K562 (cell line): Measurements from ENCODE around the gene PLPPR2. TPM values are rescaled to one million over a fixed set of nuclear protein-coding genes. Genes with fewer than 3 reads are reported as not detected.
"Not testable (repeated sequence)": the region's sequence is repeated elsewhere in the genome, so short reads cannot be mapped to it uniquely, and the experiment has no call there.

Experiments
- ATAC-seq: fragments of 200-7000 bp; cut with Tn5 transposase; 3 replicates; pipeline ENCODE4 v1.9.1; 2020; ENCODE audit warnings: moderate library complexity
- BruUV-seq: library from RNA; stranded (reverse); fragments of 400-500 nt; replicated peaks from 2 replicates; lab custom pipeline; 2021; lab: Mats Ljungman, UMichigan
- CTCF ChIA-PET: fragments of 300-600 bp; formaldehyde crosslinking; extraction: SDS; loops from one replicate; lab custom pipeline; 2021; ENCODE audit warnings: low intra/inter-chr PET ratio; lab: Yijun Ruan, JAX
- POLR2A ChIA-PET: fragments of 300-600, 350-650 bp; sonication (Branson Sonifier 250); formaldehyde crosslinking; extraction: SDS; loops from one replicate; lab custom pipeline; 2021; ENCODE audit warnings: antibody characterized with exemption, inconsistent platforms; lab: Yijun Ruan, JAX
- DNase-seq, 4 experiments: peaks; one replicate each; pipeline versions ENCODE4 v3.0.0 to v3.0.0-alpha.2; 2011 to 2018; ENCODE audit warnings: low spot score in 3 of 4, mixed read lengths in 3 of 4; ENCODE audit errors: extremely low read depth in 1 of 4
- FAIRE-seq: peaks from 2 replicates; lab custom pipeline; 2011; peaks lifted over from hg19 to GRCh38; lab: Jason Lieb, UNC
- H2AFZ ChIP-seq: 2 replicates; pipeline ENCODE4 v1.6.0; 2011; ENCODE audit warnings: low read depth, low read length, control low read depth, inconsistent platforms
- H3K27ac ChIP-seq: fragments of 200-600 bp; 3 replicates; pipeline ENCODE4 v1.8.0; 2011; ENCODE audit warnings: low read depth, mild to moderate bottlenecking, control low read depth, inconsistent platforms, low read length, moderate library complexity, mixed read lengths; ENCODE audit errors: extremely low read depth
- H3K27me3 ChIP-seq, 2 experiments: fragments of 300-600 bp in 1 of 2; 2 replicates in 1 of 2; 3 replicates in 1 of 2; pipeline versions ENCODE4 v1.6.0 to v1.8.0; 2011; ENCODE audit warnings: inconsistent platforms in 2 of 2, low read length in 2 of 2, mild to moderate bottlenecking in 1 of 2, mixed read lengths in 1 of 2, moderate library complexity in 1 of 2; ENCODE audit not compliant: control insufficient read depth in 2 of 2, insufficient read depth in 2 of 2
- H3K36me3 ChIP-seq: fragments of 300-600 bp; 3 replicates; pipeline ENCODE4 v1.8.0; 2011; ENCODE audit warnings: mild to moderate bottlenecking, low read length, inconsistent platforms; ENCODE audit not compliant: control insufficient read depth, insufficient read depth
- H3K4me1 ChIP-seq, 2 experiments: fragments of 200-600 bp in 1 of 2; replicated peaks in 1 of 2; 2 replicates in 1 of 2; 3 replicates in 1 of 2; pipeline versions ENCODE4 v1.5.1 to v1.8.0; 2011; ENCODE audit warnings: inconsistent platforms in 2 of 2, low read length in 2 of 2, mild to moderate bottlenecking in 1 of 2, mixed read lengths in 1 of 2, moderate library complexity in 1 of 2; ENCODE audit not compliant: control insufficient read depth in 2 of 2, insufficient read depth in 2 of 2
- H3K4me2 ChIP-seq: 2 replicates; pipeline ENCODE4 v1.6.1; 2011; ENCODE audit warnings: low read length, control low read depth, inconsistent platforms, mixed read lengths; ENCODE audit not compliant: insufficient read depth
- H3K4me3 ChIP-seq: fragments of 200-600 bp; sonication (generic), shearing (Covaris generic); 2 replicates; pipeline ENCODE4 v1.5.1; 2016; ENCODE audit warnings: control low read depth, inconsistent platforms
- H3K79me2 ChIP-seq: fragments of 200-600 bp; 3 replicates; pipeline ENCODE4 v1.8.0; 2011; ENCODE audit warnings: low read length, inconsistent platforms; ENCODE audit not compliant: control insufficient read depth, insufficient read depth
- H3K9ac ChIP-seq, 2 experiments: 2 replicates each; pipeline versions ENCODE4 v1.6.0 to v1.6.1; 2011; ENCODE audit warnings: low read depth in 2 of 2, low read length in 2 of 2, control low read depth in 1 of 2, inconsistent platforms in 1 of 2, mild to moderate bottlenecking in 1 of 2, mixed read lengths in 1 of 2; ENCODE audit not compliant: insufficient read depth in 1 of 2
- H3K9me1 ChIP-seq: one replicate; pipeline ENCODE4 v1.6.0; 2011; ENCODE audit warnings: inconsistent platforms, mild to moderate bottlenecking, low read length, moderate library complexity; ENCODE audit not compliant: control insufficient read depth, insufficient read depth
- H3K9me3 ChIP-seq: replicated peaks from 2 replicates; pipeline ENCODE4 v1.5.1; 2011; ENCODE audit warnings: low read depth, low read length, inconsistent platforms; ENCODE audit not compliant: control insufficient read depth, insufficient read depth
- H4K20me1 ChIP-seq: replicated peaks from 2 replicates; pipeline ENCODE4 v1.6.1; 2011; ENCODE audit warnings: low read length, inconsistent platforms, mixed read lengths; ENCODE audit not compliant: control insufficient read depth, insufficient read depth
- BCOR ChIP-seq: fragments of 450-650 bp; IDR thresholded peaks from 2 replicates; pipeline ENCODE4 v1.6.1; 2016
- EGR1 ChIP-seq: fragments of 450-650 bp; conservative IDR thresholded peaks from 2 replicates; pipeline ENCODE4 v1.6.1; 2017; ENCODE audit warnings: mild to moderate bottlenecking
- RBM25 ChIP-seq: fragments of 200-400 bp; formaldehyde crosslinking; IDR thresholded peaks from 2 replicates; pipeline ENCODE4 v1.6.1; 2018; ENCODE audit warnings: low read length, low read depth, moderate library complexity; ENCODE audit not compliant: severe bottlenecking
- SPI1 ChIP-seq: IDR thresholded peaks from 2 replicates; pipeline ENCODE4 v1.6.1; 2011; ENCODE audit warnings: low read depth, low read length, control low read depth, borderline replicate concordance
- ZFP36 ChIP-seq: fragments of 150-350 bp; IDR thresholded peaks from 2 replicates; pipeline ENCODE4 v1.6.1; 2018; ENCODE audit warnings: low read length, low read depth; ENCODE audit not compliant: partially characterized antibody
- WGBS: fragments of 100-300 bp; shearing (Covaris generic); methylation state at CpG from one replicate; pipeline ENCODE4 v1.1.6; 2016; ENCODE audit warnings: low coverage, mixed read lengths; ENCODE audit not compliant: insufficient coverage; ENCODE audit errors: missing lambda C conversion rate; 5-methylcytosine and 5-hydroxymethylcytosine counted together
- in situ Hi-C: fragments of 300-500 bp; cut with MboI; formaldehyde crosslinking; loops from 4 replicates; pipeline ENCODE4 v1.15.0; 2018; ENCODE audit warnings: inconsistent platforms, mixed read lengths
- intact Hi-C: fragments of 100-400 bp; cut with micrococcal nuclease; formaldehyde crosslinking; loops from 2 replicates; pipeline ENCODE4 v1.14.2; 2022
- polyA plus RNA-seq, 8 experiments: library from polyadenylated mRNA; depleted of rRNA in 4 of 8; stranded (reverse) in 5 of 8; unstranded in 3 of 8; fragments of >200 nt; fragmentation: Nextera tagmentation in 2 of 8; fragmentation: Illumina TruSeq in 1 of 8; extraction: Ambion mirVana in 2 of 8; extraction: Trizol in 1 of 8; gene quantifications; 2 replicates each; pipeline versions ENCODE4 v1.2.1 to v1.2.3, GENCODE V29; 2011 to 2014; ENCODE audit warnings: inconsistent platforms in 1 of 8, missing spikeins in 1 of 8
- total RNA-seq, 7 experiments: library from RNA; depleted of rRNA in 6 of 7; stranded (reverse); fragments of >200 nt in 6 of 7; fragmentation: Illumina TruSeq in 2 of 7; extraction: Trizol in 2 of 7; gene quantifications; 2 replicates each; pipeline versions ENCODE4 v1.2.1 to v1.2.3, GENCODE V29; 2011 to 2021; ENCODE audit warnings: low replicate concordance in 1 of 7

Gene PLPPR2
- total and polyA plus RNA-seq, 9 of the 15 experiments (the other 6 are each of a cell fraction or from before 2014, with no cell fraction given), result 0.49 to 15.9 (median 3.4) TPM

DNA sequence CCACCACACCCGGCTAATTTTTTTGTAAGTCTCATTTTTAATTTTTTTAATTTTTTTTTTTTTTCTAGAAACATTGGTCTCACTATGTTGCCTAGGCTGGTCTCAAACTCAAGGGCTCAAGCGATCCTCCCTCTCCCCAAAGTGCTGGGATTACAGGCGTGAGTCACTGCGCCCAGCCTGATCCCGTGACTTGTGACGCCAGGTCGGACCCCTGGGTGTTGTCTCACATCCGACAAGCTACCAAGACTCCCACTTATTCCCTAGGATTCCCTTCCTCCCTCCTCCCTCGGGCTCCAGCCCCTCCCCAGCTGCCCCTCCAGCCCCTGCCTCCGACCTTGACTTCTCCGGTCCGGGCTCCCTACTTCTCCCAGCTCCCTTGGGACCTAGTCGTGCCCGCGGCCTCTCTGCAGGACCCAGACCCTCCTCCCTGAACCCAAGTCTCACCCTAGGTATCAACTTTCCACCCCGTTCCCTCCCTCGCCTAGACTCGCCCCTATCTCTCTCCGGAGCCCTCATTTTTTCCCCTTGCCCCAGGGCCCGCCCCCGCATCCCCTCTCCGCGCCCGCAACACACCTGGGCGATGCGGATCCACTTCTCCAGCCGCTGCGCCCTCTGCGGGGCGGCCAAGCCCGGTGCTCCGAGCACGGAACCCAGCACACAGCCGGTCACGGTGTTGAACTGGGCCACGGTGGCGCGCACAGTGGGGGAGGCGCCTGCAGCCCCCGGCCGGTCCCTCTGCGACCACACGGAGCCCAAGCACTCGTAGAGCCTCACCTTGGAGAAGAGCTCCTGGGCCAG, 50.8 kb downstream of the PLPPR2 start:
- Histone ChIP-seq H2AFZ (no peak overlapping the region), H3K4me2 (no peak overlapping the region), H3K36me3 (no peaks in the 10 kb centered on the region), H3K9ac (no peak overlapping the region; a peak in 1 of 4 replicates), H3K9me1 (no peaks in the 10 kb centered on the region), H3K79me2 (no peaks in the 10 kb centered on the region), H4K20me1 (no peaks in the 10 kb centered on the region), H3K9me3 (no peaks in the 10 kb centered on the region), H3K4me3 (no peak overlapping the region), H3K4me1 (peaks cover 6 to 14% of the 10 kb centered on the region in 2 experiments; a peak in 4 of 5 replicates), H3K27ac (no peak overlapping the region), H3K27me3 (no peaks in the 10 kb centered on the region)
- BruUV-seq, result no TSS peak
- DNase-seq, result peak in 1 of 4 experiments; percentile 6
- ChIA-PET POLR2A (interaction anchor here (0.6 to 1.3 kb wide), 5 partner anchors 9 to 32 kb away, joined by 3 to 4 read pairs (median 3); partner anchors contain the start of genes EPOR, ODAD3 and PRKCSH), CTCF (interaction anchor here (0.6 kb wide), 1 partner anchor 49 kb away, joined by 4 read pairs; no protein-coding TSS in a partner anchor)
- intact Hi-C loops (no loop called here), in situ Hi-C loops (no loop called here)
- TF ChIP-seq SPI1 (no peak), EGR1 (peak; percentile 19; the same call in 1 of the 2 replicates)
- FAIRE-seq, result no peak
- ATAC-seq, result no peak
- 79% methylated on average over 22 of the region's 44 CpGs for WGBS

DNA sequence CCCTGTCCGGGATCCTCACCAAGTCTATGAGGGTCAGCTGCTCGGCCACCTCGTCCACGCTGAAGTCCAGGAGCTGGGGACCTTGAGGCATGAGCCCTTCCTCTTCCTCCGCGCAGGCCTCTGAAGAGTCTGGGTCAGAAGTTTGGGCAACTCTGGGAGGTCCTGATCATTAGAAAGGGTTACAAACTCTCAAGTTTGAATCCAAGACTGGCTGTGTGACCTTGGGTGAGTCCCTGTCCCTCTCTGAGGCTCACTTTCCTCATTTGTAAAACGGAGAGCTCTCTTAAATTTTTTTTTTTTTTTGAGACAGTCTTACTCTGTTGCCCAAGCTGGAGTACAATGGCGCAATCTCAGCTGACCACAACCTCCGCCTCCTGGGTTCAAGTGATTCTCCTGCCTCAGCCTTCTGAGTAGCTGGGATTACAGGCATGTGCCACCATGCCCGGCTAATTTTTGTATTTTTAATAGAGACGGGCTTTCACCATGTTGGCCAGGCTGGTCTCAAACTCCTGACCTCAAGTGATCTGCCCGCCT, 51.5 kb downstream of the PLPPR2 start:
- BruUV-seq, H3K4me3 ChIP-seq, H3K9me1 ChIP-seq, H3K79me2 ChIP-seq, H3K27ac ChIP-seq, FAIRE-seq, H3K27me3 ChIP-seq, in situ Hi-C loops, H4K20me1 ChIP-seq, H3K9me3 ChIP-seq, DNase-seq, H3K36me3 ChIP-seq, ATAC-seq, H3K9ac ChIP-seq, H3K4me2 ChIP-seq, intact Hi-C loops, H2AFZ ChIP-seq: not testable (repeated sequence)
- H3K4me1 ChIP-seq, result peaks cover 6 to 14% of the 10 kb centered on the region in 2 experiments; a peak in 4 of 5 replicates
- WGBS, result 76% methylated on average over 12 of the region's 12 CpGs
- TF ChIP-seq BCOR, result peak; percentile 73
- TF ChIP-seq RBM25, result peak; percentile 47
- TF ChIP-seq ZFP36, result peak; percentile 61
- POLR2A ChIA-PET, result interaction anchor here (0.6 to 1.2 kb wide), 3 partner anchors 9 to 29 kb away, joined by 3 to 4 read pairs (median 3); partner anchors contain the start of genes EPOR, ODAD3 and PRKCSH
- CTCF ChIA-PET, result interaction anchor here (0.6 kb wide), 1 partner anchor 49 kb away, joined by 4 read pairs; no protein-coding TSS in a partner anchor
